Middle frontal gyrus (tissue), 1 donor: Measurements from ENCODE around the gene DBNDD2.

Source experiments
- DNase-seq: peaks from one replicate; pipeline ENCODE4 v3.0.0-alpha.2; 2015; ENCODE audit warnings: low spot score; ENCODE audit errors: extremely low spot score

Gene DBNDD2

GRCh38 chr20:45415822-45416637 is 7.9 kb downstream of the DBNDD2 start, which contains the start of gene PIGT:
TSS of gene PIGT (plus strand) at chr20:45416141. CDS start at chr20:45416157, 16 bp downstream.
- DNase-seq = peak; percentile 89

DNA sequence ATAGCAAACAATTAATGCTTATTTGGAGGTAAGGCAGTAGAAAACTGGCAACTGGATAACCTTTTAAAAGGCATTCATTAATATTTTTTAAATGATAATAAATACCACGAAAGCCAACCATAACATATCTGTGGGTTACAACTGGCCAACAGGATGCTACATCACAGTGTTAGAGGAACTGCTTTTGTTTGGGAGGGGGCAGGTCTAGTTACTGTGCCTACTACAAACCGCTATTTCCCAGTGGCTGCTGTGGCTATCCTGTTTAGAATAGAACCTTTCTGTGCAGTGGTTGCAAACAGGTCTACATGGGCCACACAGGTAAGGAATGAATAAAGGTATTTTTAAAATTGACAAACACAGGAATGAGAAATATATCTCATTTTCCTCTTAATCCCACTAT is 8.8 kb downstream of the DBNDD2 start:
- DNase-seq = no peak

GRCh38 chr20:45419188-45420091 is 11.4 kb downstream of the DBNDD2 start:
- no peak for DNase-seq

DNA sequence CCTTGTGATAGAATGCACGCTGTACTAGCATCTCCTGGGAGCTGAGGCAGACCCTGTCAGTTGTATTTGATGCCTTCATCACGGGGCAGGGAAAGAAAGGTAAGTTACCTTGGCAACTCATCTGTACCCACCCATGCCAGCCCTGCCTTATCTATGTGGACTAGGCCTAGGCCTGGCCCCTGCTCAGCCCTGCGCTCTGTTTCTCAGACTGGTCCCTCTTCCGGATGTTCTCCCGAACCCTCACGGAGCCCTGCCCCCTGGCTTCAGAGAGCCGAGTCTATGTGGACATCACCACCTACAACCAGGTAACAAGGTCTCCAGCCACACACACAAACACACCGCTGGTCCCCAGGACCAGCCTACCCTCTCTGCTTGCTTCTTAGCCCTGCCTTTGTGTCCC is 12.0 kb downstream of the DBNDD2 start:
- no peak for DNase-seq

- DNase-seq = no peak
Measured at GRCh38 chr20:45423700-45424099, 15.6 kb downstream of the DBNDD2 start.

- DNase-seq = no peak
Measured at GRCh38 chr20:45425561-45425960, 17.5 kb downstream of the DBNDD2 start.

DNA sequence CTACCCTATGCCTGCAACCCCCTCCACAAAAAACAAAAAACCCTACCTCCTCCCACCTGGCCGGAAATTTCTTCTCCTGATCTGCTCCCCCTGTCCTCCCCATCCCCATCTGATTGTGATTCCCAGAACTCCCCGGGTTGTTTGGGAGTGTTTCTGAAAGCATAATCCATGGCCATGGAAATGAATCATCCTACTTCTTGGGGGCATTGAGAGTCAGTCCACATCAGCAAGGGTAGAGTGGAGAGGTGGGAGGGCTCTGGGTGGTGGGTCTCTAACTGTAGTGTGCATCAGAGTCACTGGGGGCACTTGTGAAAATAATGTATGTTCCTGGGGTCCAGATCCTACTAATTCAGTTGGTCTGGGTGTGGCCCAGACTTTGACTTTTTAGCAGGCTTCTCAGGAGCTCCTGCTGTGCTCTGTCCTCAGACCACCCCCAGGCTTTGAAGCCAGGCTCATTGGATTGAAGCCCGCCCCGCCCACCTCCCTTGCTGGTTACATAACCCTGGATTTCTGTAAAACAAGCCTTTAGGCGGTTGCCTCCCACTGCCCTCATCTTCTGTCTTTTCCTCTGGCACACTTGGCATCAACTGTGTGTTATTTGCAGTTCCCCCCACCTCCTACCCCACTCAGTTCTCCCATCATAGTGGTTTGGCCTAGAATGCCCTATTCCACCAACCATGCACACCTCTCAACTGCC is 18.4 kb downstream of the DBNDD2 start:
- no peak for DNase-seq

DNA sequence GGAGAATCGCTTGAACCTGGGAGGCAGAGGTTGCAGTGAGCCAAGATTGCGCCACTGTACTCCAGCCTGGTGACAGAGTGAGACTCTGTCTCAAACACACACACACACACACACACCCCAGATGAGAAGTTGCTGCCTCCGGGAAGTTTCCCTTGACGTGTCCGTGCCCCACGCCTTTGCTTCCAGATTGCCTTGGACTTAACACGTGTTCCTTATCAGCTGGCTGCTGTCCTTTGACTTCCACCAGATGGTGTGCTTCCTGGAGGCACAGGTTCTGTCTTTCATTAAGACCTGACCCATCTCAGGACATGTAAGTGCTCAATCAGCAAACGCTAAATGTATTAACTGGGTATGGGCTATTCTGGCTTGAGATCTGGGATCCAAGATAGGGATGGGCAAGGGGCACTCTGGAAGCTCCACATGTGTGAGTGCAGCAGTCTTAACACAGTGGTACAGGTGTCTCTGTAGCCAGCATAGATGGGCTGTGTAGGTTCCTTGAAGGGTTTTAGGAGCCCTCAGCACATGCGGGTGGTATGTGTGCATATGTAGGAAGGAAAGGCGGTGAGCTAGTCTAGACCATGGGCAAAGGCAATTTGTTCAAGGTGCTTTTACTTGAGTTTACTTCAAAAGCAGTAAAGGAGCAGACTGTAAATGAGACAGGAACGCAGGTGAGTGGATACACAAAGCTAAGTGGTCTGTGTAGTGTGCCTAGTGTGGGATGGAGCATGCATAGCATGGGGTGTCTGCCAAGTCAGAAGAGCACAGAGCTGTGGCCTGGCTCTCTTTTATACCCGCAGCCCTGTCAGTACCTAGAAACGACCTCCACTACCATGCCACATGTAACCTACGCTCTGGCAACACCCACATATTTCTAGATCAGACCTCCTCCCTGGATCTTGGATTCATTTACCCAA is 19.4 kb downstream of the DBNDD2 start:
- no peak for DNase-seq

DNA sequence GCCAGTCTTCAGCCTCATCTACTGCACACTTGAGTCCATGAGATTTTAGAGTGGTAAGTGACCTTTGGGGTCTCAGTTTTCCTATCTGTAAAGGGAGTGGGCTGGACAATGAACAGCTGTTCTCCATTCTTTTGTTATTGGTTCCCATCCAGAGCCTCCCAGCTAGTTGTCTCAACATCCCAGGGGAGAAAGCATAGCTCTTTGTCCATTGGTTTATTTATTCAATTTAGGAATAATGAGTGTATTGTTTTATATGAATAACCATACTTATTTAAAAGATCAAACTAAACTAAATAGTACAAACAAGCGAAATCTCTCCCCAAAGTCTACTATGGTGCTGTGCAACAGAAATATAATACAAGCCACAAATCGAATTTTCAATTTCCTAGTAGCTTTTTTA is 21.5 kb downstream of the DBNDD2 start:
- peak; percentile 49 for DNase-seq

DNA sequence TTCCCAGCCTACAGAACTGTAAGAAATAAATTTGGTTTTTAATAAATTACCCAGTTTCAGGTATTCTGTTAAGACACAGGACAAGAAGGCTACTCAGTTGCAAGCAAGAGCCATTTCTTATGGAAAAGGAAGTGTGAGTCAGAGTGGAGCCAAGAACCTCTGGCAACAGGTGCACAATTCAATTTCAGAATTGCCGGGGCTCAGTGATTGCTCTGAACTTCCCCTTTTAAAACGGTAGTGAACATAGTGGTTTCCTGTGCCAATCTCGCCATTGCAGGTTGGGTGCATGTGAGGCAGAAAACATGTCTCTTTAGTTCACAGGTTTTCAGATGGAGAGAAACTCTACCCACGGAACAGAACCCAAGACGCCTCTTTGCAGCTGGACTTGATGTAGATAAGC is 24.2 kb downstream of the DBNDD2 start:
- DNase-seq = no peak

DNA sequence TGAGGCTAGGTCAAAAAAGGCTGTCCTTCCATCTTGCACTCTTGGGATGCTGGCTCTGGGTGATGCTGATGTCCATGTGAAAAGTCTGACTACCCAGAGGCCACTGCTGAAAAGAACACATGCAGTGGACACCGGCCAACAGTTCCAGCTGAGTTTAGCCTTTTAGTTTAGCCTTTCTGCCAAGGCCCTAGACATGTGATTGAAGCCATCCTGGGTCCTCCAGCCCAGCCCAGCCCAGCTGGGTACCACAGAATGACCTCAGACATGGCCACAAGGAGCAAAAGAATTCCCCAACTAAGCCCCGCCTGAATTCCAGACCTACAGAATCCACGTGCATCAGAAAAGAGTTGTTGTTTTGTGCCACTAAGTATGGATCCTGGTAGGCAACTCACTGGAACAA is 25.2 kb downstream of the DBNDD2 start:
- peak; percentile 83 for DNase-seq

DNA sequence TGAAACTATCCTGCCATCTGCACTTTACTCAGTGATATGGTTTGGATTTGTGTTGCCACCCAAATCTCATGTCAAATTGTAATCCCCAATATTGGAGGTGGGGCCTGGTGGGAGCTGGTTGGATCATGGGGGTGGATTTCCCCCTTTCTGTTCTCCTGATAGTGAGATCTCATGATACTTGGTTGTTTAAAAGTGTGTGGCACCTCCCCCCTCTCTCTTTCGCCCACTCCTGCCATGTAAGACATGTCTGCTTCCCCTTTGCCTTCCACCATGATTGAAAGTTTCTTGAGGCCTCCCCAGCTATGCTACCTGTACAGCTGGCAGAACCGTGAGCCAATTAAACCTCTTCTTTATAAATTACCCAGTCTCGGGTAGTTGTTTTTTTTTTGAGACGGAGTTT is 25.9 kb downstream of the DBNDD2 start:
- no peak for DNase-seq

DNA sequence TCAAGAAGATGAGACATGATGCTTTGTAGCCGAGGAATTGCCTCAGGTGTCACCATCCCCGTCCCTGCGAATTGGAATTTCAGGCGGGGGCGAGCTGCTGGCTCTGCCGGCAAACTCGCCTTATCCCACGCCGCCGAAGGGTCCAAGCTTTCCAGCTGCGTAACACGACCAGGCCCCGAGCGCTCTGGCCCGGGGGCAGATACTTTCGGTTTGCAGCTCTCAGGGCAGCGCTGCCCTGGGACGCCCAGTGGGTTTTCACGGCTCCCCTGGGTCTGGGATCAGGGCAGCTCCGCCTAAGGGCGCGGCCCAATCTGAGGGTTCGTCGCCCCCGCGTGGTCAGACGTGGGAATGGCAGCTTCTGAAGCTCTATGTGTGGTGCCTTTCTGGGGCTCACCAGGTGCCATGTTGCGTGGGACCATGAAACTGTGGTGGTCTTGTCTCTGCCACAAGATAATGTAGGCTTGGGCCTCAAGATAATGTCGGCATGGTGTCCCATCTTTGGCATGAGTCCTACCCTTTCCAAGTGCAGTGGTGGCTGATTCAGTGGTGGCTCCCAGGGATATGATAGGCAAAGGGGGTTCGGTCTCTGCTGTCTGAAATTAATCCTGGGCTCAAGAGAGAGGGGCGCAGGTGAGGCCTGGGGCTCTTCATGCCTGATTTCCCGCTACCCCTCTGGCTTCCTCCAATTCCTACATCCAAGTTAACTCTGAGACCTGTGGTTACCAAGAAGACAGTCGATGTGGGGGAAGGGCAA is 28.8 kb downstream of the DBNDD2 start:
- DNase-seq = peak; percentile 86

GRCh38 chr20:45440424-45440823 is 32.3 kb downstream of the DBNDD2 start:
- no peak for DNase-seq

DNA sequence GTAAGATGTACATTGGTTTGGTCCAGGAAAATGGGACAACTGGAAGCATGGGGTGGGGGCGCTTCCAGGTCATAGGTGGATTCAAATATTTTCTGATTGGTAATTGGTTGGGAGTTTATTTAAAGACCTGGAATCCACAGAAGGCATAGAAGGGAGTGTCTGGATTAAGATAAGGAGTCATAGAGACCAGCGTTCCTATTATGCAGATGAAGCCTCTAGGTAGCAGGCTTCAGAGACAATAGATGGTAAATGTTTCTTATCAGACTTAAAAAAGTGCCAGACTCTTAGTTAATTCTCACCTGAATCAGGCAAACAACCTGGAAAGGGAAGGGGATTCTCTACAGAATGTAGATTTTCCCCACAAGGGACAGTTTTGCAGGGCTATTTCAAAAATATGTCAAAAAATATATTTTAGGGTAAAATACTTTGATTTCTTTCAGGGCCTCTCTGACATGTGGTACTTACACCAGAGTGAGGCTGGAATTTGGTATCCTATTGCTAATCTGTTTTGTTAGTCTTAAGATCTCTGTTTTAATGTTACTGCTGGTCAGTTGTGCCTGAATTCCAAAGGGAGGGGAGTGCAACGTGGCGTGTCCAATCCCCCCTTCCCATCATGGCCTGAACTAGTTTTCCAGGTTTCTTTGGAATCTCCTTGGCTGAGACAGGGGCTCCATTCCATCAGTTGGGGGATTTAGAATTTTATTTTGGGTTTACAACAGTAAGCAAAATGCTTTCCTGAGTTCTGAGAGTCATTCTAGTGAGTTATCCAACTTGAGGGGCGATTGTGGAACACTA is 33.0 kb downstream of the DBNDD2 start:
- no peak for DNase-seq

DNA sequence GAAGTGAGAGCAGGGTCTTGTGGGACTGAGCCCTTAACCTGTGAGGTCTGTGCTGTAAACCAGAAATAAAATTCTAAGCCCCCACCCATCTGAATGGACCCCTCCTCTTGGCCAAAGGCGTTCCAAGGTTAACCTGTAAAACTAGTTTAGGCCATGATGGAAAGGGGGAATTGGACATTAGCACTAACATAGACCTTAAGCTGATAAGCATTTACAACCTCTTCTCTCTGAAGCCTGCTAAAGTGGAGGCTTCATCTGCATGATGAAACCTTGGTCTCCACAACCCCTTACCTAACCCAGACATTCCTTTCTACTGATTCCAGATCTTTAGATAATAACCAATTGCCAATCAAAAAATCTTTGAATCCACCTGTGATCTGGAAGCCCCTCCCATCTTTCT is 33.7 kb downstream of the DBNDD2 start:
- no peak for DNase-seq

- no peak for DNase-seq
Measured at GRCh38 chr20:45444050-45444449, 36.0 kb downstream of the DBNDD2 start.

DNA sequence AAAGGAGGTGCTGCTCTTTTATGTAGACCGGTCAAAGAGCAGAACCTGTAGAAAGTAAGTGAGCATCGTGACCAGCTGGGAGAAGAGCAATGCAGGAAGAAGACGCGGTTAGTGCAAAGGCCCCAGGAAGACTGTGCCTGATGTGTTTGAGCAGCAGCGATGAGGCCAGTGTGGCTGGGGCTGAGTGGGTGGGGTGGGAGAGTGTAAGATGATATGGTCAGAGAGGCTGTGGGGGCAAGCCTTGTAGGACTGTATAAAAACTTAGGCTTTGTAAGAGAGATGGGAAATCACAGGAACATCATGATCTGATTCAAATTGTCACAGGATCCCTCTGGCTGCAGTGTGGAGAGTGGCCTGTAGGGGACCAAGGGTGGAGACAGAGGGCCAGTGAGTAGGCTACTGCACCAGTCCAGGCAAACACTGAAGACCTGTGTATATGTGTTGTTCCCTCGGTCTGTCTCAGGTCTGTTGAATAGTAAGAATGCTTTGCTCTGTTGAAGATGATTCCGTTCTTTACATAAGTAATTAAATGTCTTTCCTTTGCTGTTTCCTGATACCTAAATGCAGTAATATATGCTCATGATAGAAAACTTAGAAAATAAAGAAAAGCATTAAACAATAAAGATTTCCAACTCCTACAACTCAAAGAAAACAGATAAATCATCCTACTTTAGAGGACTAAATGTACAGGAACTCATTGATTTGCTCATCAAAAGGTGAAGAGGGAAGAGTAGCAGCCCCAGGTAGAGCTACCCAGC is 37.9 kb downstream of the DBNDD2 start:
- DNase-seq = no peak
